ENCODE data around the gene SS18L1. TPM values are rescaled to one million over a fixed set of nuclear protein-coding genes. Genes with fewer than 3 reads are reported as not detected.

Gene SS18L1
- total and polyA plus RNA-seq, 3 donors from 2014 or later = 16.2 to 69.5 (median 54.6) TPM

- Histone ChIP-seq H3K4me1 (peaks cover 1% of the 10 kb centered on the region), H3K9me3 (no peaks in the 10 kb centered on the region), H3K27me3 (no peaks in the 10 kb centered on the region), H3K4me3 (no peak overlapping the region), H3K36me3 (ENCODE audit: low read depth, missing control alignments) (no peaks in the 10 kb centered on the region), H3K27ac (no peak overlapping the region)
- intact Hi-C loops (cut with DNase I; ENCODE audit: low total_unique reads) = no loop called here
- 85 to 90% methylated on average over 11 to 17 of the region's 17 CpGs for WGBS, 2 donors
- TF ChIP-seq CTCF (IDR thresholded peaks at IDR 0.05) (no peak), POLR2A (IDR thresholded peaks at IDR 0.05) (no peak)
- DNase-seq = no peak
Measured at GRCh38 chr20:62225820-62226635, 82.5 kb downstream of the SS18L1 start.

GRCh38 chr20:62226707-62227590 lies 83.4 kb downstream of the SS18L1 start:
- intact Hi-C loops (cut with DNase I; ENCODE audit: low total_unique reads) = no loop called here
- 66% methylated on average over 18 to 24 of the region's 24 CpGs for WGBS, 2 donors
- DNase-seq = no peak
- H3K27me3 ChIP-seq = no peaks in the 10 kb centered on the region
- H3K36me3 ChIP-seq (ENCODE audit: low read depth, missing control alignments) = no peaks in the 10 kb centered on the region
- no peaks in the 10 kb centered on the region for H3K9me3 ChIP-seq
- TF ChIP-seq POLR2A (IDR thresholded peaks at IDR 0.05) = no peak
- TF ChIP-seq CTCF (IDR thresholded peaks at IDR 0.05) = no peak
- H3K4me1 ChIP-seq = no peaks in the 10 kb centered on the region
- no peak overlapping the region for H3K4me3 ChIP-seq
- H3K27ac ChIP-seq = no peak overlapping the region

GRCh38 chr20:62227591-62227976 lies 84.0 kb downstream of the SS18L1 start:
- Histone ChIP-seq H3K4me3 (no peak overlapping the region), H3K36me3 (ENCODE audit: low read depth, missing control alignments) (no peaks in the 10 kb centered on the region), H3K9me3 (no peaks in the 10 kb centered on the region), H3K4me1 (no peaks in the 10 kb centered on the region), H3K27ac (no peak overlapping the region), H3K27me3 (no peaks in the 10 kb centered on the region)
- TF ChIP-seq CTCF (IDR thresholded peaks at IDR 0.05) (no peak), POLR2A (IDR thresholded peaks at IDR 0.05) (no peak)
- WGBS, 2 donors = 40 to 63% methylated on average over 4 to 8 of the region's 10 CpGs
- no peak for DNase-seq
- intact Hi-C loops (cut with DNase I; ENCODE audit: low total_unique reads) = no loop called here

GRCh38 chr20:62227977-62228958 lies 84.7 kb downstream of the SS18L1 start:
- intact Hi-C loops (cut with DNase I; ENCODE audit: low total_unique reads) = no loop called here
- Histone ChIP-seq H3K27ac (no peak overlapping the region), H3K36me3 (ENCODE audit: low read depth, missing control alignments) (no peaks in the 10 kb centered on the region), H3K4me3 (no peak overlapping the region), H3K27me3 (no peaks in the 10 kb centered on the region), H3K9me3 (no peaks in the 10 kb centered on the region), H3K4me1 (no peaks in the 10 kb centered on the region)
- DNase-seq = no peak
- TF ChIP-seq POLR2A (IDR thresholded peaks at IDR 0.05) = no peak
- WGBS, 2 donors = 54 to 56% methylated on average over 15 to 37 of the region's 37 CpGs

All from testis (tissue), 3 donors.